Keratinocyte (primary cell): ENCODE results near the gene PHYH.

ENCODE experiments used
- EZH2 ChIP-seq: IDR thresholded peaks from one replicate; pipeline ENCODE4 v1.6.1; 2012; ENCODE audit warnings: inconsistent platforms, mild to moderate bottlenecking, low read length, moderate library complexity
- TF ChIP-seq, protein P1 (sequence below), 3 experiments: IDR thresholded peaks in 1 of 3; conservative IDR thresholded peaks in 1 of 3; optimal IDR thresholded peaks in 1 of 3; 2 replicates in 2 of 3; 3 replicates in 1 of 3; pipeline versions ENCODE3 to v1.5.1; 2011; ENCODE audit warnings: low read length in 3 of 3, mild to moderate bottlenecking in 3 of 3, moderate library complexity in 2 of 3, control low read depth in 1 of 3, inconsistent platforms in 1 of 3; ENCODE audit not compliant: insufficient read depth in 2 of 3; ENCODE audit errors: extremely low read depth in 1 of 3

GRCh38 chr10:13272164-13272571 is 27.7 kb downstream of the PHYH start:
- TF ChIP-seq, protein P1, sequence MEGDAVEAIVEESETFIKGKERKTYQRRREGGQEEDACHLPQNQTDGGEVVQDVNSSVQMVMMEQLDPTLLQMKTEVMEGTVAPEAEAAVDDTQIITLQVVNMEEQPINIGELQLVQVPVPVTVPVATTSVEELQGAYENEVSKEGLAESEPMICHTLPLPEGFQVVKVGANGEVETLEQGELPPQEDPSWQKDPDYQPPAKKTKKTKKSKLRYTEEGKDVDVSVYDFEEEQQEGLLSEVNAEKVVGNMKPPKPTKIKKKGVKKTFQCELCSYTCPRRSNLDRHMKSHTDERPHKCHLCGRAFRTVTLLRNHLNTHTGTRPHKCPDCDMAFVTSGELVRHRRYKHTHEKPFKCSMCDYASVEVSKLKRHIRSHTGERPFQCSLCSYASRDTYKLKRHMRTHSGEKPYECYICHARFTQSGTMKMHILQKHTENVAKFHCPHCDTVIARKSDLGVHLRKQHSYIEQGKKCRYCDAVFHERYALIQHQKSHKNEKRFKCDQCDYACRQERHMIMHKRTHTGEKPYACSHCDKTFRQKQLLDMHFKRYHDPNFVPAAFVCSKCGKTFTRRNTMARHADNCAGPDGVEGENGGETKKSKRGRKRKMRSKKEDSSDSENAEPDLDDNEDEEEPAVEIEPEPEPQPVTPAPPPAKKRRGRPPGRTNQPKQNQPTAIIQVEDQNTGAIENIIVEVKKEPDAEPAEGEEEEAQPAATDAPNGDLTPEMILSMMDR (optimal IDR thresholded peaks at IDR 0.05 in 1 of 3, IDR thresholded peaks at IDR 0.05 in 1 of 3, conservative IDR thresholded peaks at IDR 0.05 in 1 of 3; ENCODE audit: extremely low read depth in 1 of 3, insufficient read depth in 2 of 3, low read length in 3 of 3) = no peak
- TF ChIP-seq EZH2 = no peak
